CD4-positive, alpha-beta T cell treated with Interferon gamma for 1 hour (primary cell): ENCODE data around the gene SLC22A1.

ENCODE experiments used
- DNase-seq: peaks from one replicate; pipeline ENCODE4 v3.0.0-alpha.2; 2020

SLC22A1 gene

GRCh38 chr6:160180706-160181105, 59.1 kb downstream of the SLC22A1 start:
- no peak for DNase-seq

- DNase-seq, result no peak
Observed at GRCh38 chr6:160188773-160189172, 67.2 kb downstream of the SLC22A1 start.

- DNase-seq, result no peak
Observed at GRCh38 chr6:160190081-160190480, 68.5 kb downstream of the SLC22A1 start.

- DNase-seq, result no peak
Observed at GRCh38 chr6:160190973-160191372, 69.4 kb downstream of the SLC22A1 start.

GRCh38 chr6:160192840-160193239, 71.2 kb downstream of the SLC22A1 start:
- DNase-seq, result no peak

- no peak for DNase-seq
Observed at GRCh38 chr6:160194808-160195207, 73.2 kb downstream of the SLC22A1 start.

- DNase-seq, result no peak
Observed at GRCh38 chr6:160197662-160198061, 76.0 kb downstream of the SLC22A1 start.

- DNase-seq, result no peak
Observed at GRCh38 chr6:160198606-160199211, 77.1 kb downstream of the SLC22A1 start.

GRCh38 chr6:160201061-160201460, 79.4 kb downstream of the SLC22A1 start:
- DNase-seq, result no peak

- no peak for DNase-seq
Observed at GRCh38 chr6:160202411-160202810, 80.8 kb downstream of the SLC22A1 start.

- DNase-seq, result no peak
Observed at GRCh38 chr6:160203076-160203475, 81.5 kb downstream of the SLC22A1 start.

GRCh38 chr6:160203522-160203921, 81.9 kb downstream of the SLC22A1 start:
- DNase-seq, result no peak

GRCh38 chr6:160203953-160204352, 82.3 kb downstream of the SLC22A1 start:
- no peak for DNase-seq

- no peak for DNase-seq
Observed at GRCh38 chr6:160204710-160205109, 83.1 kb downstream of the SLC22A1 start.

GRCh38 chr6:160207618-160208017, 86.0 kb downstream of the SLC22A1 start:
- DNase-seq, result no peak
